Globus pallidus (tissue), 1 donor: Measurements from ENCODE around the gene ZXDC.

Source experiments
- DNase-seq: peaks from one replicate; pipeline ENCODE4 v3.0.0-alpha.2; 2015; ENCODE audit warnings: low spot score

The ZXDC gene

DNA sequence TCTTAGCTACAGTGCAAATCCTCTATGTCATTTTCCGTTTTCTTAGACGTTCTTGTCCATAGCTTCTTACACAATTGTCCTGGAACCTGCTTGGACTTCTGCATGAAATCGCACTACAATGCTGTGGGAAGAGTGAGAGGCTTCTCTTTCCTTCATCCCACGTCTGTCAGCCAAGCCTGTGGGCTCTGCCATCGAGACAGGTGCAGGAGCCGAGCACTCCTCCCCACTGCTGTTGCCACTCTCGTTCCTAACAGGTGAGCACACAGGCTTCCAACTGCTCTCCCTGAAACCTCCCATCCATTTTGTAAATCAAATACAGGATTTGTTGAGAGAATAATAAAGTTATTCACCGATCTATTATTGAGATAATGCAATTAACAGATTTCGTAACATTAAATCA lies 23.5 kb downstream of the ZXDC start:
- no peak for DNase-seq

DNA sequence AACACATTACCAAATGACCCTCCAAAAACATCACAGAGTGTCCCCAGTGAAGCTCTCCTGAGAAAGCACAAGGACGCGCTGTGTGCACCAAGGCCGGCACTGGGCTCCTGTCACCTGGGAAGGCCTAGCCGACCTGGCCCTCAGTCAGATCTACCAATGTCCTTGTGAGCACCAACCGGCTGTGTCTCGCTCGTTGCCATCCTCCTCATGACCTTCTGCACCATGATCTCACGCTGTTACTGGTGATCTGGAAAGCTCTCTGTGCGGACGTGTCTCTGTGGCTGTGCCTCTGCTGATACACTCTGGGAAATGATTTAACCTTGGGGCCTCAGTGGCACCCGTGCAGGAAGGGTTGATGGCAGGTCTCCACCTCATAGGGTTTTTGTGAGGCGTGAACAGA lies 24.2 kb downstream of the ZXDC start:
- no peak for DNase-seq

DNA sequence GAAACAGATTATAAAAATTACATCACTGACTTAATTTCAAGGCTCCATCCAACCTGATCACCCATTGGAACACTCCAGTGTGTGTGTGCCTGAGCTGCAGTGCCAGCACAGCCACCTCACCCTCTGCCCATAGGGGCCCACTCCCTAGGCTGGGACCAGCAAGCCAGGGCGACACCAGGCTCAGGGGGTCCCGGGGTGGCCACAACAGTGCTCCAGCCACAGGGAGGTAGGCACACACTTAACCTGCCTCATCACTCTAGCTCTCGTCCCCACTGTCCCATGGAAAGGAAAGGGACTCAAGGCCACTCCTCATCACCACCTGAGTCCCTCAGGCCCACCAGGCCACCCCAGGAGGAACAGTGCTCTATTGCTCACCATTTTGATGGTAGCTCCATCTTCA lies 24.9 kb downstream of the ZXDC start:
- DNase-seq: no peak

DNA sequence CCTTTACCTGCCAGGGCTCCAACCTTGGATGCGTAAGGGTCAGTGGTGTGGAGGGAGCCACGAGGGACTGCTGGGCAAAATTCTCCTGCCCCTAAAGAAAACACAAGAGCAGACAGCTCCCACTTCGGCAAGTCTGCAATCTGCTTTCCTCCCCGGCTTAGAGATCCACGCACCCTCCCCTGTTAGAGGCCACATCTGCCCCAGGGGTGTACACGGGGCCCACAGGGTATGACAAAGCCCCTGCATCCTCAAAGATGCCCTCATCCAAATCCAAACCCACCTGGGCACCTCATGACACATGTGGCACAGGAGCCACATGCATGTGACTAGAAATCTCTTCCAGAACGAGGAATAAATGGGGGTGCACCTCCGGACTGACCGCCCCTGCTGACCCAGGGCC lies 25.5 kb downstream of the ZXDC start:
- no peak for DNase-seq

DNA sequence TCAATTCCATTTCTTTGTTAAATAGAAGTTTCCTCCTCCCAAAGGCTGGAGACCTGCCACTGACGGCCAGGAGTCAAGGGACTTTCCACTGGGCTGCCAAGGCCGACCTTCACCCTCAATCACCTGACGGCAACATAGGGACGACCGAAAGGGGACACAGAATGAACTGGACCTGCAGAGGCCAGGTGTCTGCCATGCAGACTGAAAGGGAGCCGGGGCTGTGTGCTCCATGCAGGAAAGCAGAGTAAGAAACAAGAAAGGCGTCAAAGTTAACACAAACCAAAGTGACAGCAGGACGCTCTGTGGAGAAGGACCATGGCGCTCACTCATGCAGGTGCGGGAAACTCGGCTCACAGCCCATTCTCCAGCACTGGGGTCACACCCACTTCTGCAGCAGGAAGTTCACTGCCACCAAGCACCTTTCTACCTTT lies 26.1 kb downstream of the ZXDC start:
- DNase-seq: no peak

- DNase-seq: no peak
These were observed 26.9 kb downstream of the ZXDC start for GRCh38 chr3:126448893-126449180.

- no peak for DNase-seq
These were observed 27.4 kb downstream of the ZXDC start for GRCh38 chr3:126448136-126448892.

GRCh38 chr3:126447456-126448106 lies 28.1 kb downstream of the ZXDC start:
- no peak for DNase-seq

GRCh38 chr3:126446791-126447190 lies 28.9 kb downstream of the ZXDC start:
- DNase-seq: no peak

- DNase-seq: no peak
These were observed 29.4 kb downstream of the ZXDC start for GRCh38 chr3:126446301-126446700.

- DNase-seq: no peak
These were observed 30.2 kb downstream of the ZXDC start for GRCh38 chr3:126445506-126445905.

- DNase-seq: no peak
These were observed 32.8 kb downstream of the ZXDC start for GRCh38 chr3:126442856-126443242.

DNA sequence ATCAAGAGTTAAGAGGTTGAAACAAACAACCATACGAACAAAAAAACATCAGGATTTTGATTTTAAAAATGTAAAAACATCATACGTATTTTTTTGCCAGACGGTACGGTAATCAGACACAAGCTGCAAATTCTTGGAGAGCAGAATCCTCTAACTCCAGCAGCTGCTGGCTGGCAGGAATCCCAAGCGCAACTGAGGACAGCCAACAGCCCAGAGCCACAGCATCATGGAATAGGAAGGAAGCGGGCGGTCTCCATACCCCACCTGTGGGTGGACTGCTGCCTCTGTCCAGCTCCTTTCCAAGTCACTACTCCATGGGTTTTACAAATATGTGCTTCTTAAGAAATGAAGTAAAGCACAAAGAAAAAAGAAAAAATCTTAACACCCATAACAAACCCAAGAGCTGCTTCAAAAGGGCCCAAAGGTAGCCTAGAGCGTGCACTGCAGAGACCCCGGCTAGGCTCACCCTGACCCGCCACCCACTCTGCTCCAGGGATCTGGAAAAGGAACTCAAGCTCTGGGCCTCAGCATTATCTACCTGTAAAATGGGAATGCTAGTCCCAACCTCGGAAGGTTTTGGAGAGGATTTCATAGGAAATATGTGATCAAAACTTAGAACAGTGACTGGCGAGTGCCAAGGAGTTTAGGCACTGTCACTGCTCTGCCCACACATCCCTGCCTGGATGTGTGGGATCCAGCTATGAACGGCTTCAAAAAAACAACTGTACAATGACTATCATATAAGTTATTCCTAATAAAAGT lies 33.4 kb downstream of the ZXDC start:
- peak; percentile 20 for DNase-seq

DNA sequence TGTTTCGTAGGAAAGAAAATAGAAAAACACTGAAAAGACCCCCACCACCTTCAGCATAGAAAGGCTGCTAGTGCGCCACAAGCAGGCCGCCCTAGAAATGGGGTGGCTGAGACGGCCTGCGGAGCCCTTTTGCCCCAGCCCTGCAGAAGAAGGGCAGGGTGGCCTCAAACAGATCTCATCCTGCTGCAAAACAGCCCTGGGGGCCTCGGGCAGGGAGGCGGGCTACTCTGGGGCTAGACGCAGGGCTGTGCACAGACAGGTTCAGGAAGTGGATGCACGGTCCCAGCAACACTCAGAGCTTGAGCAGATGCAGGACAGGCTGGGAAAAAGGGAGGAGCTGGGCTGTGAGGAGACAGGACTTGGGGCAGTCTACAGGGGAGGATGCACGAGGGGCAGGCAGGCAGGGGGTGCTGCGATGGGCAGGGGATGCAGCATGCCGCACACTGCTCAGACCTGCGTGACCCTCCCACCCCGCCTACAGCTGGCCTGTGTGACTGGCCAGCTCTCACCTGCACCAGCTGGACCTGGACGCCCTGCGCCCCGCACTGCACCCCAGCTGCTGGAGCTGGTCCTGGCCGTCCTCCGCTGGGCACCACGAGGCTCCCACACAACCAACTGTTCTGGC lies 34.3 kb downstream of the ZXDC start:
- no peak for DNase-seq

DNA sequence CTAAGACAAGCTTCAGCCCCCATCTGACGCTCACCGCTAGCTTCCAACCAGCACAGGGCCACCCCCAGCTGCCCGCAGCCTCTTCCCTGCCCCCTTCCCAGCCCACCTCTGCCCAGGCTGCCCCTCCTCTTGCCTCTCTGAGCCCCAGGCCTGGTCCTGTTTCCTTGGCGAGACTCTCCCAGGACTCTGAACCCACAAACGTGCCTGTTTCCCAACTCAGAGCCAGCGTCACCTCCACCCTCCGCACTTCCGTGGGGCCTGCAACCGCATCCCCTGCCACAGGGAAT lies 35.0 kb downstream of the ZXDC start:
- no peak for DNase-seq

DNA sequence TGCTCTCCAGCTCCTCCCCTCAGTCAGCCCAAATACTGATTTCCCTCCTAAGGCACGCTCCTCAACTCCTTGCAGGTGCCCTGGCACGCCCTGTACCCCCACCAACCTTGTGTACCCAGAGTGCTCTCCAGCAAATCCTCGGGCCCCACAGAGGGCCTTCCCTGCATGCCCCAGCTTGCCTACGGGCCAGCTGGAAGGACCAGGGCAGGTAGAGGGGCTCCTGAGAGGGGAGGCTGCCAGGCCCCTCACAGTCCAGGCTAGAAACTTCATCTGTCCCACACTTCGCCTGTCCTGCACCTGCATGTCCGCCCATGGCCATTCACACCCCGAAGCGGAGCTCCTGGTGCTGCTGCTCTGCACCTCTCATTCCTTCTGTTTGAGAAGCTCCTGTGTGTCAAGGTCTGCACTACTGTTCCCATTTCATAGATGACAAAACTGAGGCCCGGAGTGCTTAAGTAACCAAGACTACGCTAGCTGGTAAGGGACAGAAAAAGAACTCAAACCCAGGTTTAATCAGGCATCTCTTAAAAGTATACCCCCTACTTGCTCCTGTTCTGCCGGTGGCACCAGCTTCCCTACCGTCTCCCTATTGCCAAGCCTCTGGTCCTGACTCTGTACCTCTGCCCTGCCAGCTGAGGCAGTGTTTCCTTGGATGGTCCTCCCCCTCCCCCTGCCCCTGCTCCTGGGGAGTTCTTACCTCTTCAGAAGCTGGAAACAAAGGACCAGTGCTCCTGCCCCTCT lies 35.6 kb downstream of the ZXDC start:
- no peak for DNase-seq

- no peak for DNase-seq
These were observed 36.2 kb downstream of the ZXDC start for GRCh38 chr3:126439346-126439967.

DNA sequence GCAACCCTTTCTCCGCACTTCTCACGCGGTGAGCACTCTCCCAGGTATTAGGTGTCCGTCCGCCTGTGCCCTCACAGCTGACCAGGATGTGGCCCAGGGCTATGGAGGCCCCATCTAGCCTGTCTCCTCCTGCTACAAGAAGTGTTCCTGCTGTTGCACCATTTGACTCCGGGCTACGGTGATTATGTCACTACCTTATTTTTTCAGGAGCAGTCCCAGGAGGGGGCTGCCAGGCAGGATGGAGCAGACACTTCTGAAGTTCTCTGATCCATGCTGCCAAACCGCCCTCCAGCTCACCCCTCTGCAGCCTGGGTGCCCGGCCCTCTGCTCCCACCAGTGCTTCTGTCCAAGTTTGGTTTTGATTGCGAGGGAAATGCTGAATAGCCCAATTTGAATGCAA lies 36.9 kb downstream of the ZXDC start:
- no peak for DNase-seq

- DNase-seq: no peak
These were observed 37.5 kb downstream of the ZXDC start for GRCh38 chr3:126438186-126438585.

DNA sequence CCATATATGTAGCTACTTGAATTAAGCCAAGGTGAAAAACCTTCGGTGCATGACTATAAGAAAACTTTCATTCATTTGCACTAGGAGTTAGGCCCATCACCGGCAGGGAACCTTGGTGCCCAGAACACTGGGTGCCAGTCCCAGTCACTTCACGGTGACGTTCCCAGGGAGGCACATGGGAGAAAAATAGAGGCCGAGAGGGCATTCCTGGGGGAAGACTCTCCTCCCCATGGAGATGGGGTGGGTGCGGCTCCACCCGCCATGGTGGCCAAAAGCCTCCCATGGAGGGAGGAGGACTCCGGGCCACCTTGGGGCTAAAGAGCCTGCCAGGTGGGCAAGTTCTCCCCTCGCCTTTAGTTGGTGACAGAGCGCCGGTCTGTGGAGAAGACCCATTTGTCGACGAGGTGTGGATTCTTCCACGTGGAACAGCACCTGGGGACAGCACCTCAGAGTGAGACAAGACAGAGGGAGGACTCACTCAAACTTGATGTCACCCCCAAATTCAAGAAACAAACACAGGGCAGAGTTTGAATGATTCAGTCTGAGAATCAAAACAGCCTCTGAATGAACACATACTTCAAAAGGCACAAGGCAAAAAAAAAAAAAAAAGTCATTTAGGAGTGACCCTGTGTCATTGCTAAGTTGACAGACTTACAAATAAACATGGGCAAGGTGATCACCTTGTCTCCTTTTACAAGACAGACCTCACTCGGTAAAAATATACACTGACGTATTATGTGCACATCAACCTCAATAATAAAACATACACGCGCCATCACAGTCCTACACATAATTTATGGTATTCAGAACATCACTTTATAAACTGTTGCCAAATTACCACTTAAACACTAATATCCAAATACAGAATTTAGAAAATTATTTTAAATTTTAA lies 38.6 kb downstream of the ZXDC start:
- no peak for DNase-seq
